GM21619 (cell line): ENCODE measurements around the gene ADD3.
"Not testable (repeated sequence)": the region's sequence is repeated elsewhere in the genome, so short reads cannot be mapped to it uniquely, and the experiment has no call there.

ENCODE experiments used
- ATAC-seq: cut with Tn5 transposase; IDR thresholded peaks from one replicate; pipeline ENCODE4 v1.9.1; 2021; ENCODE audit not compliant: unreplicated experiment

ADD3 gene

GRCh38 chr10:109976681-109977080 is 31.1 kb upstream of the ADD3 start:
- no peak for ATAC-seq

- no peak for ATAC-seq
Measured at GRCh38 chr10:109977382-109977806, 30.4 kb upstream of the ADD3 start.

- peak; percentile 56 for ATAC-seq
Measured at GRCh38 chr10:109978481-109978880, 29.3 kb upstream of the ADD3 start.

- ATAC-seq: no peak
Measured at GRCh38 chr10:109979215-109979614, 28.6 kb upstream of the ADD3 start.

GRCh38 chr10:109981650-109982049 is 26.1 kb upstream of the ADD3 start:
- no peak for ATAC-seq

- no peak for ATAC-seq
Measured at GRCh38 chr10:109982123-109982522, 25.7 kb upstream of the ADD3 start.

GRCh38 chr10:109982812-109983211 is 25.0 kb upstream of the ADD3 start:
- ATAC-seq: no peak

GRCh38 chr10:109984013-109984412 is 23.8 kb upstream of the ADD3 start:
- no peak for ATAC-seq

GRCh38 chr10:109985768-109986167 is 22.0 kb upstream of the ADD3 start:
- ATAC-seq: not testable (repeated sequence)

- ATAC-seq: no peak
Measured at GRCh38 chr10:109987452-109988211, 20.2 kb upstream of the ADD3 start.

GRCh38 chr10:109988212-109988596 is 19.6 kb upstream of the ADD3 start:
- ATAC-seq: no peak

- ATAC-seq: no peak
Measured at GRCh38 chr10:109991266-109991855, 16.4 kb upstream of the ADD3 start.

- no peak for ATAC-seq
Measured at GRCh38 chr10:109992485-109992884, 15.3 kb upstream of the ADD3 start.

GRCh38 chr10:109993551-109994330 is 14.0 kb upstream of the ADD3 start:
- ATAC-seq: no peak

- no peak for ATAC-seq
Measured at GRCh38 chr10:109994711-109995577, 12.8 kb upstream of the ADD3 start.

GRCh38 chr10:109995595-109995994 is 12.2 kb upstream of the ADD3 start:
- no peak for ATAC-seq

- peak; percentile 74 for ATAC-seq
Measured at GRCh38 chr10:109996225-109996624, 11.6 kb upstream of the ADD3 start.

- ATAC-seq: peak; percentile 39
Measured at GRCh38 chr10:109996766-109997171, 11.0 kb upstream of the ADD3 start.

- no peak for ATAC-seq
Measured at GRCh38 chr10:109997233-109997632, 10.6 kb upstream of the ADD3 start.

GRCh38 chr10:109998513-109998912 is 9.3 kb upstream of the ADD3 start:
- ATAC-seq: no peak
